Stimulated activated CD4-positive, alpha-beta T cell treated with anti-CD3 and anti-CD28 coated beads, Interleukin-4, amount 100 ng/mL, for 4 hours (primary cell): Measurements from ENCODE around the gene IFT172.
A peak's percentile ranks its signal among the peaks of the same experiment; 100 is the strongest.
"Not testable (repeated sequence)": the region's sequence is repeated elsewhere in the genome, so short reads cannot be mapped to it uniquely, and the experiment has no call there.

Source experiments
- DNase-seq, 2 experiments: peaks; one replicate each; pipeline ENCODE4 v3.0.0-alpha.2; 2020

IFT172 gene, protein sequence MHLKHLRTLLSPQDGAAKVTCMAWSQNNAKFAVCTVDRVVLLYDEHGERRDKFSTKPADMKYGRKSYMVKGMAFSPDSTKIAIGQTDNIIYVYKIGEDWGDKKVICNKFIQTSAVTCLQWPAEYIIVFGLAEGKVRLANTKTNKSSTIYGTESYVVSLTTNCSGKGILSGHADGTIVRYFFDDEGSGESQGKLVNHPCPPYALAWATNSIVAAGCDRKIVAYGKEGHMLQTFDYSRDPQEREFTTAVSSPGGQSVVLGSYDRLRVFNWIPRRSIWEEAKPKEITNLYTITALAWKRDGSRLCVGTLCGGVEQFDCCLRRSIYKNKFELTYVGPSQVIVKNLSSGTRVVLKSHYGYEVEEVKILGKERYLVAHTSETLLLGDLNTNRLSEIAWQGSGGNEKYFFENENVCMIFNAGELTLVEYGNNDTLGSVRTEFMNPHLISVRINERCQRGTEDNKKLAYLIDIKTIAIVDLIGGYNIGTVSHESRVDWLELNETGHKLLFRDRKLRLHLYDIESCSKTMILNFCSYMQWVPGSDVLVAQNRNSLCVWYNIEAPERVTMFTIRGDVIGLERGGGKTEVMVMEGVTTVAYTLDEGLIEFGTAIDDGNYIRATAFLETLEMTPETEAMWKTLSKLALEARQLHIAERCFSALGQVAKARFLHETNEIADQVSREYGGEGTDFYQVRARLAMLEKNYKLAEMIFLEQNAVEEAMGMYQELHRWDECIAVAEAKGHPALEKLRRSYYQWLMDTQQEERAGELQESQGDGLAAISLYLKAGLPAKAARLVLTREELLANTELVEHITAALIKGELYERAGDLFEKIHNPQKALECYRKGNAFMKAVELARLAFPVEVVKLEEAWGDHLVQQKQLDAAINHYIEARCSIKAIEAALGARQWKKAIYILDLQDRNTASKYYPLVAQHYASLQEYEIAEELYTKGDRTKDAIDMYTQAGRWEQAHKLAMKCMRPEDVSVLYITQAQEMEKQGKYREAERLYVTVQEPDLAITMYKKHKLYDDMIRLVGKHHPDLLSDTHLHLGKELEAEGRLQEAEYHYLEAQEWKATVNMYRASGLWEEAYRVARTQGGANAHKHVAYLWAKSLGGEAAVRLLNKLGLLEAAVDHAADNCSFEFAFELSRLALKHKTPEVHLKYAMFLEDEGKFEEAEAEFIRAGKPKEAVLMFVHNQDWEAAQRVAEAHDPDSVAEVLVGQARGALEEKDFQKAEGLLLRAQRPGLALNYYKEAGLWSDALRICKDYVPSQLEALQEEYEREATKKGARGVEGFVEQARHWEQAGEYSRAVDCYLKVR (N-terminal part only)

DNA sequence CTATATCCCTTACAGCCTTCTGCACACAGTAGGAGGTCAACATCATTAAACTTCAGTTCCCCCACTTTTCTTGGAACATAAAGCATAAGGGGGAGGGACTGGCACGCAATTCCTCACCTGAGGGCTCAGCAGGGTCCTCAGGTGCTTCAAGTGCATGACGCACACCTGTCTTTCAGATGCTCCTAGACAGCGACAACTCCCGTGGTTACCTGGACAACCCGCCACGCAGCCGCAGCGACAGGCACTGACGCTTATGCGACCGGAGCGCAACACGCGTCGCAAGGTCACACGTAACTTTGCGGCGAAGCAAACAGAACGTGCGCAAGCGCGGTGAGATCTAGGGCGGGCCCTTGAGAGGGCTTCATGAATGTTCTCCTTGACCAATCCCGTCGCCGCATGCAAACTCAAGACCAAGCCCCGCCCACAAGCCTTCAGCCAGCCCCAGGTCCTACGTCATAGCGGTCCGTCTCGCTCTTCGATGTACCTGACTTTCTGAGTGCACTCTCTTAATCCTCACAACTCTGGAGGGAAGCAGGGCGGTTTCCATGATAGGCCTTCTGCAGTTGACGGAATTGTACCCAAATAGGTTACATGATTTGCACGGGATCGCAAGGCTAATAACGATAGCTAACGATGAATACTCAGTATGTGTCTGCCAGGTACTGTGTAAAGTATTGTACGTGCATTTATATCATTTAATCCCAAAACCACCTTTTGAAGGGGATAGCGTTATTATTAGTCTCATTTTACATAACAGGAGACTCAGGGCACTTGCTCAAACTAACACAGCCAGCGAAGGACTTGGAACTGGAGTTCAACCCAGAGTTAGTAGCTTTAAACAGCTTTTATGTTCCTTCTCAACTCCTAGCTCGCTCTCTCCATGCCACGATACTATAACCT is at the start of gene IFT172:
Gene IFT172, minus strand, starts transcription at position 246 of the 900 bp plus-strand sequence. Its CDS starts 90 bp downstream, at position 156.
- peak; percentile 96 to 99 for DNase-seq

DNA sequence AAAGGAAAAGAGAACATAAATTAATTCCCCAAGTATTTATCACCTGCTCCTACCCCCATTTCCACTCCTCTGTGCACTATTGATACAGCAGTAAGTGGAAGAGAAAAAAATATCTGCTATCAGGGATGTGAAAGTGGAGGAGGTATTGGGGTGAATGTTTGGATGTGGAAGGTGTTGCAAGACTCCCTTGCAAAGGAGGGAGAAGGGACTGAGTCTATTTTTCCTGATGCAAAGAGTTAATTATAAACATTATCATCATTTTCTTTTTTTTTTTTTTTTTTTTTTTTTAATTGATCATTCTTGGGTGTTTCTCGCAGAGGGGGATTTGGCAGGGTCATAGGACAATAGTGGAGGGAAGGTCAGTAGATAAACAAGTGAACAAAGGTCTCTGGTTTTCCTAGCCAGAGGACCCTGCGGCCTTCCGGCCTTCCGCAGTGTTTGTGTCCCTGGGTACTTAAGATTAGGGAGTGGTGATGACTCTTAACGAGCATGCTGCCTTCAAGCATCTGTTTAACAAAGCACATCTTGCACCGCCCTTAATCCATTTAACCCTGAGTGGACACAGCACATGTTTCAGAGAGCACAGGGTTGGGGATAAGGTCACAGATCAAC is 49.4 kb upstream of the IFT172 start:
- not testable (repeated sequence) for DNase-seq

DNA sequence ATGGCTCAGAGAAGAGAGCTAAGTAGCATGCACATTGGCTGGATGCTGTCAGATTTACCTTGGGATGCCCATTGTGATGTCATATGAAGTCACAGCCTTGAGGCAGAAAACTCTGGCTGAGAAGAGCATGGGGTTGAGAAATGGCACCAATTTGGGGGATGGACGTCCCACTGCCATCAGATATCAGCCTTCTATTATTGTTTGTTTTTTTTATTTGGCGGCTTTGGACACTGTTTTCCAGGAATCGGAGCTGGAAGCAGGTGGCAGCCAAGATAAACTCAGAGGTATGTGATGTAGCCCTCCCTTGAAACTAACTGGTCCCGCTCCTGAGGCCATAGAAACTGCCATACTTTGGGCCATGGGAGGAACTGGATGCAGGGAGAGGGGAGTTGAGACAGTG is 47.7 kb upstream of the IFT172 start:
- DNase-seq, result no peak

DNA sequence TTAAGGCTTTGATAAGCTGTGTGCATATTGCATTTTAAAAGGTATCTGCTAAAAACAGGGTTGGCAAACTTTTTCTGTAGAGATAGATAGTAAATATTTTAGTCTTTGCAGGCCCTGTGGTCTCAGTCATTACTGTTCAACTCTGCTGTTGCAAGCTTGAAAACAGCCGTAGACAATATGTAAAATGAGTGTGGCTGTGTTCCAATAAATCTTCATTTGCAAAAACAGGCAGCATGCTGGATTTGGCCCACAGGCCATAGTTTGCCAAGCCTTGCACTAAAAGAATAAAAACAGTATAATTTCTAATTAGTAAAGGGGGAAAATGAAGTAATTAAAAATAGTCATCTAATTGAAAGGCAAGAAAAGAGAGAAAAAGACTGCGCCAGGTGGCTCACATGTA is 42.4 kb upstream of the IFT172 start:
- no peak for DNase-seq

DNA sequence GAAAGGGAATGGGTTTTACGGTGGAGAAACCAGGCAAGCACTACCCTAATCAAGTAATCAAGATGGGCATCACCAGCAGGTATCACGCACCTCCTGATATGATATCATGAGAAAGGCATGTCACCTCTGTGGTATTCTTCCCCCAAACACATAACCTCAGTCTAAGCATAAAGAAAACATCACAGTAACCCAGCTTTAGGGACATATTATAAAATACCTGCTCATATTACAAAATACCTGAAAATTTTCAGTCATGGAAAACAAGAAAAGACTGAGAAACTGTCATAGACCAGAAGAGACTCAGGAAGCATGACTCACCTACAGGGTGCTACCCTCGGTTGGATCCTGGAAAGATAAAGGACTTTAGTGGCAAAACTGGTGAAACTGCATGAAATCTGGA is 37.6 kb upstream of the IFT172 start:
- no peak for DNase-seq

DNA sequence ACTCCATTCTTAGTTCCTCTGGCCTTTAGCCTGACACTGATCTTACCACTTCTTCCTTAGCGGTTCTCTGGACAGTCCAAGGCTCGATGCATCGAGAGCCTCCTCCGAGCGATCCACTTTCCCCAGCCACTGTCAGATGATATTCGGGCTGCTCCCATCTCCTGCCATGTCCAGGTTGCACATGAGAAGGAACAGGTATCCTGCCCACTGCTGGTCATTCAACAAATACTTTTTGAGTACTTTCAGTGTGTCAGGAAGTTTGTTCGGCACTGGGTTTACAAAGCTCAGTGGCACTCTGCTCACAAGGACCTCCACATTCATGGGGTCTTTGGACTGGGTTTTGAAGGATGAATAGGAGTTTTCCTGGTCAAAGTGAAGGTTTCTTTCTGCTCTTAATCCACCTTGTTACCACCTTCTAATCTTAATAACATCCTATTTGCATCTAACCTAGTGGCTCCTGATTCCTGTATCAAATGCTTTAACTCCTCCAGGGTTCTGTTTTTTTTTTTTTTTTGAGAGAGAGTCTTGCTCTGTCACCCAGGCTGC is 32.9 kb upstream of the IFT172 start:
- no peak for DNase-seq

DNA sequence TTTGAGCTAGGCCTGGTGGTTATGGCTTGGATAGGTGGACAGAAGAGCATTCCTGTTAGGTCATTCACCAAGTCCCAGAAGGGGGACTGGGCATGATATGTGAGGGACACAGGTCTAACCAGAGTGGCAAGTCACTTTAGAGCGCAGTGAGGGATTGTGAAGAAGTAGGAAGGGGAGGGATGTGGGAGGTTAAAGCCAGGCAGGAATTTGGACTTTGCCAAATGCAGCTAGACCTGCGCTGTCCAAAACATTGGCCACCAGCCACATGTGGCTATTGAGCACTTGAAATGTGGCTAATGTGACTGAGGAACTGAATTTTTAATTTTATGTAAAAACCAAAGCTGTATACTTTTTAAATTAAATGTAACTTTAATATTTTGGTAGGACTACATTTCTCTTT is 30.8 kb upstream of the IFT172 start:
- no peak for DNase-seq

DNA sequence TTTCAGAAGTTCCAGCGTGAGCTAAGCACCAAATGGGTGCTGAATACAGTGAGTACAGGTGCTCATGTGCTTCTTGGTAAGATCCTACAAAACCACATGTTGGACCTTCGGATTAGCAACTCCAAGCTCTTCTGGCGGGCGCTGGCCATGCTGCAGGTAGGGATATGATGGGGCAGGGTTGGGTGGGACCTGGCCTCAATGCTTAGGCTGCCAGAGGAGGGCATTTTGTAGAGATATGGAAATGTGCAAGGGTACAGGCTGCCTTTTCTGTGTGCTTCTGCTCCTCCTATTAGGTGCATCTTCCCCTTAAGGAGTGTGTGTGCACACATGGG is 29.2 kb upstream of the IFT172 start:
- DNase-seq, result no peak

DNA sequence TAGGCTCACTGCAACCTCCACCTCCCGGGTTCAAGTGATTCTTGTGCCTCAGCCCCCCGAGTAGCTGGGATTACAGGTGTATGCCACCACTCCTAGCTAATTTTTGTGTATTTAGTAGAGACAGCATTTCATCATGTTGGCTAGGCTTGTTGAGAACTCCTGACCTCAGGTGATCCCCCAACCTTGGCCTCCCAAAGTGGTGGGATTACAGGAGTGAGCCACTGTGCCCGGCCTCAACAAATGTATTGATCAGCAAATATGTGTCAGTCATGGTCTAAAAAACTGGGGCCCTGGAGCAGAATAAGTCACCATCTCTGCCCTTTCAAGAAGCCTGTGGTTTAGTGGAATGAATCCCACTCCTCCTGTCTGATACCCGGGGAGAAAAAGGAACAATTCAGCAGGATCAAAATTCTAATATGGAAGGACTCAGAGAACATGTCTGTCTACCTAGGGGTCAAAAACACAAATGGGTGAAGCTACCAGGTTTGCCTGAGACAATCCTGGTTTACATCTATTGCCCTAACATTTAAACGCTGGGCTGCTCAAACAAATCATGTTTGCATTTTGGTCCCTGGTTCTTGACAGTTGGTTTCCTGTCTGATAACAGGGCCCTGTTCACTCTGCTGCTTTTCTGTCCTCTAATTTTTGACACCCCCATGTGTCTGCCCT is 28.7 kb upstream of the IFT172 start:
- no peak for DNase-seq

DNA sequence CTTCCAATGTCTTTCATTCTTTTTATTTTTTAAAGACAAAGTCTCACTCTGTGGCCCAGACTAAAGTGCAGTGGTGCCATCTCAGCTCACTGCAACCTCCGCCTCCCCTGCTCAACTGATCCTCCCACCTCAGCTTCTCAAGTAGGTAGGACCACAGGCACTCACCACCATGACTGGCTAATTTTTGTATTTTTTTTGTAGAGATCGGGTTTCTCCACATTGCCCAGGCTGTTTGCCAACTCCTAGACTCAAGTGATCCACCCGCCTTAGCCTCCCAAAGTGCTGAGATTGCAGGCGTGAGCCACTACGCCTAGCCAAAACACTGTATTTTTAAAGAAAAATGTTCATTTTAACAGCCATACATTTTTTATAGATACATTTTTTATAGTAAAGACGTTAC is 19.8 kb upstream of the IFT172 start:
- DNase-seq, result no peak

DNA sequence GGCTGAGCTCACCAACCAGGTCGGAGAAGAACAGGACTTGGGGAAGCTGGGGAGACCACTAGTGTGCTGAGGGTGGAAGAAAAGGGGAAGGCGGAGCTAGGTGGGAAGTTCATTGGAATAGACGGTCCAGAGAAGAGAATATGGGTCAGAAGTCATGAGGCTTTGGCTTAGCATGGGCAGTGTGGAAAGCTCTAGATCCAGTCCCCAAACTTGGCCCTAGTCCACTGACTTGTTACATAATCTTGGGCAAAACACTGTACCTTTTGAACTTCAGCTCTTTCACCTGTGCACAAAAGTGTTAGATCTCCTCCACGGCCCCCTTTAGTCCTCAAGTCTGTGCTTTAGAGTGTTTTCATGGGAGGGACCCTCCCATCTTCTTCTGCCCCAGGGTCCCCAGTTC is 17.8 kb upstream of the IFT172 start:
- DNase-seq, result no peak

DNA sequence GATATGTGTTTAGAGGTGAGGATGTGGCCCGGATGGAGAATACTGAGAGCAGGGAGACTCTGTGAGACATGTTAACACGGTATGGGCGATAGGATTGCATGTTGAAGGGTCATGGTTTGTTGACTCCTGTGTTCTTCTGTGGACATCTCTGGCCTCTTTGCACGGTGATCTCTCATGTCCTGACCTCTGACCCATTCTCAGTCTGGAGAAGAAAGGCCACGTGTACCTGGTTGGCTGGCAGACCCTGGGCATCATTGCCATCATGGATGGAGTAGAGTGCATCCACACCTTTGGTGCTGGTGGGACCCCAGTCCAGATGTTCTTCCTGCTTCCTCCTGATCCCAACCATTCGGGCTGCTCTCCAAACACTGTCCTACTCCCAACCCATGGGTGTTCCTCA is 17.0 kb upstream of the IFT172 start:
- DNase-seq, result no peak

DNA sequence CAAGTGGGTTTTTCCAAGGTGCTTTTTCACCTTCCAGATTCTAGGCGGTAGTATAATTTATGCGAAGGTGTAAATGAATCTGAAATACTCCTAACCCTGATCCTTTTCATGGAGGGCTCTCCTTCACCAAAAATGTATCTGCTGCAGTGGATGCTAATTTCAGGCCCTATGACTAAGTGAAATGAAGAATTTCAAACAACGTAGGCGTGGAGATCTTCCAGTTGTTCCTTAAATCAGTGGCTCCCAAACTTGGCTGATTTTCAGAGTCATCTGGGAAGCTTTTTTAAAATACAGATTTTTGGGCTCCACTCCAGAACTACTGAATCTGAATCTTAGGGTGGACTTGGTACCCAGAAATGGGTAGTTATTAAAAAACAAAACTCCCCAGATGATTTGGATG is 12.6 kb upstream of the IFT172 start:
- DNase-seq, result no peak

DNA sequence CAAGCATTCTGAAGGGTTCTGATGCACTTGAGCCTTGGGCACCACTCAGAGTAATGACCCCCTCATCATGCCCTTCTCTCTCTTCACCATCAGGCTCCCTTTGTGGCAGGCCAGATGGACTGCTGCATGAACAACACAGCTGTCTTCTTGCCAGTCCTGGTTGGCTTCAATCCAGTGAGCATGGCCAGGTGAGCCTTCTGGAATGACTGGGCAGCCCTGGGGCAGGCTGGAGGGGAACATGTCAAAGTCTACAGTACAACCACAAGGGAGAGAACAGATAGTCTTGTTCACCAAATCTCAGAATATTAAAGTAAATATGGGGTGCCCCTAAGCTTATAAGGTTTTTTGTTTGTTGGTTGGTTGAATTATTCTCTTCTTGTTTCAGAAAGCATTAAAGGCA is 11.5 kb upstream of the IFT172 start:
- no peak for DNase-seq

DNA sequence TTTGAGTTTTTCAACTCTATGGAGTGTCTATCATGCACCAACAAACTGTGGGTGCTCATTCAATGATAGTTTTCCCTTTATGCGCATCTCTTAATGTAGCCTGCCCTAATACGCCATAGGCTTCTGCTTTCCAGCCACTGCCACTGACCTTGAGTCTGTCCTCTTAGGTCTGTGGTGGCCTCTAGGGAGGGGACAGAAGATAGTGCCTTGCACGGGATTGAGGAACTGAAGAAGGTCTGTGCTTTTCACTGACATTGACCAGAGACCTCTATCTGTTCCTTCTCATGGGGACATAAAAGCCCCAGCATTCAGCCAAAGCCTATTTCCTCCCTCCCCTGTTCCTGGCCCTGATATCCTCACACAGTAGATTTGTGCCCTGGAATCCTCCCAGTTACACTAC is 9.4 kb upstream of the IFT172 start:
- DNase-seq, result no peak

DNA sequence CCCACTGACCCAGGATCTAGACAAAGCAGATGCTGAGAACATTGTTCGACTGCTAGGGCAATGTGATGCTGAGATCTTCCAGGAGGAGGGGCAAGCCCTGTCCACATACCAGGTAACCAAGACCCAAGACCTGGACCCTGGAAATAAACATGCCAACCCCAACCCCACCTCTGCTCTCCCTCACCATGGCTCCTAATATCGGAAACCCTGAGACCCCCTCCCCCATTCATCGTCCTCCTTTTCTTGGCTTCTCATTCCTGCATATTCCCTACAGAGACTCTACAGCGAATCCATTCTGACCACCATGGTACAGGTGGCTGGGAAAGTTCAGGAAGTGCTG is 7.7 kb upstream of the IFT172 start:
- no peak for DNase-seq

DNA sequence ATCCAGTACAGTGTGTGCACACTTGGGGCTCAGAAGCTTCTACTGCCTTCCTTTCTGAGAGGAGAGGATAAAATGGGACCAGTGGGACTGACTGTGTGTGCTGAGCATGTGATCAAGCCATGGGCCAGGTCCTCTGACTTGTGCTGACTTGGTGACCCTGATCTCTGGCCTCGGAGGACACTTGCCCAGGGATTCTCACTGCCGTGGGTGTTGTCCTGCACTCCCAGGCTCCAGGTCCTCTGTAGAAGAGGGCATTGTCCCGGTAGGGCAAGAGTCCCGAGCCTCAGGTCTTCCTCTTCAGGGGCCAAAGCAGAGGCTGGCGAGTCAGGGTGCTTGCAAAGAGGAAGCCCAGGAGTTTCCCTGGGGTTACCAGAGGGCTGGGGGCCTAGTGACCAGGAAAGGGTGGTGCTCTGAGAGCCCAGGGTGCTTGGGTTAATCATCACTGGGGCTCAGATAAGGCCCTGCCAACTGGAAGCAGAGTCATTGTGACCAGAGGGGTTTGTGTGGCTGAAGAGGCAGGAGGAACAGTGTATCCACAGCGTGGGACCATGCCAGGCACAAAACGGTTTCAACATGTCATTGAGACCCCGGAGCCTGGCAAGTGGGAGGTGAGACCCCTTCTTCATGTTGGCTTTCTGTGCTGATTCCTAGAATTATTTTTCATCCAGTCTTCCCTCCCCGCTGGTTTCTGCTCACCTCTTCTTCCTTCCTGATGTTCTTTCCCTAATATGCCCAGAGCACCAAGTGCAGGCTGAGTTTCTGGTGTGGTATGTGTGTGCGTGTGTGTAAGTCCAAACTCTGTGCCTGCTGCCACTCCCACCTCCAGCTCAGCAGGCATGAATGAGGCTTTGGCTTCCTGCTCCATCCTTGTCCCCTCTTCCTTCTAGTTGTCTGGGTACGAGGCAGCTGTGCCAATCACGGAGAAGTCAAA is 7.1 kb upstream of the IFT172 start, which contains the start of gene GCKR:
Gene GCKR, plus strand, starts transcription at position 483 of the 931 bp plus-strand sequence. Its CDS starts 66 bp downstream, at position 549.
- DNase-seq, result no peak

DNA sequence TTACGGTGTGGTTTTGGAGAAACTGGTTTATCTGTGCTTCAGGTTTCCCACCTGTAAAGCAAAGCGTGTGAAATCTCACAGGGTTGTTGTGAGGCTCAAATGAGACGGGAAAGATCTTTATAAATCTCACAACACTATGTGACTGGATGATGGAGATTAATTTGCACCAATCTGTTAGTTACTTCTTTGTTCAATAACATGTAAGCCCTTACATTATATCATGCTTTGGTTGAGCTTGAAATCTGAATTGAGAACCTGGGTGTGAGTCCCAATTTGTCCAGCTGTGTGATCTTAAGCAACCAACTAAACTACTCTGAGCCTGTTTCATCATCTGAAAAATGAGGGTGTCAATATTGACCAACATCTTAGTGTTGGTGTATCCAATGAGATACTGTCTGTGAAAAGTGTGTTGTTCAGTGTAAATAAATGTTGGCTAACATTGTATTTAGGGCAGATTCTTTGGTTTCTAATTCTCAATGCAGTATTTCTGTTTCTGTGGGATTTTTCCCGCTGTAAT is 6.4 kb upstream of the IFT172 start:
- no peak for DNase-seq

DNA sequence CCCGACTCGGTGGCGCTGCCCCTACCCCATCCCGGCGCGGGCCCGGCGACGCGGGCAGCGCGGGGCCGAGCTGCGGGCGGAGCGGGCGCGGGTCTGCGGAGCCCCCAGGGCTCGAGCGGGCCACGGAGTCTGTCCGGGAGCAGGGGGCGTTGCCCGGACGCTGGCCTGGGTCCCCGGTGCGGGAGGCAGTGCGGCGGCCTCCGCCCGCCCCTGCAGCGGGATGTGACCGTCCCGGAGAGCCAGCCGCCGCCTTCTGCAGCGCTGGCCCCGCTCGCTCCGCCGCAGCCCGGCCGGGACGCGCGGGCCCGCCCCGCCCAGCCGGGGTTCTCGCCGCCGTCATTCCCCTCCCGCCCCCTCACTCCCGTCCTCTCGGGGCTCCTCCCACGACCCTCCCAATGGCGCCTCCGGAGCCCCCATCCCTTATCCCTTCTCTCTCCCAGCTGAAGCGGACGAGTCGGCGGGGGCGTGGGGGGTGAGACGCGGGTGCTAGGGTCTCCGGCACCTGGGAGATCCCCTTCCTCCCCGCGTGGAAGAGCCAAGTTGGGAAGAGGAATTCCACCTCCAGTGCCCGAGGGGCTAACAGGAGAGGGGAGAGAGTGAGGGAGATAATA is 5.5 kb upstream of the IFT172 start, which contains the start of gene FNDC4:
Gene FNDC4, minus strand, starts transcription at position 257 of the 611 bp plus-strand sequence. CDS start 521 bp downstream, outside the sequence.
- peak in 1 of 2 experiments; percentile 13 for DNase-seq
